ENCODE results near the gene NEURL1B. TPM values are rescaled to one million over a fixed set of nuclear protein-coding genes. Genes with fewer than 3 reads are reported as not detected.
"Not testable (repeated sequence)": the region's sequence is repeated elsewhere in the genome, so short reads cannot be mapped to it uniquely, and the experiment has no call there.

The NEURL1B gene
- total and polyA plus RNA-seq, 8 donors = 2.8 to 7.8 (median 3.9) TPM

GRCh38 chr5:172597755-172598155, 43.3 kb upstream of the NEURL1B start:
- WGBS, 2 donors = 83 to 87% methylated on average over 14 of the region's 14 CpGs
- Histone ChIP-seq H3K36me3 (no peaks in the 10 kb centered on the region), H3K27ac (no peak overlapping the region), H3K27me3 (no peaks in the 10 kb centered on the region), H3K4me1 (no peaks in the 10 kb centered on the region), H3K4me3 (no peak overlapping the region), H3K9me3 (no peaks in the 10 kb centered on the region)
- intact Hi-C loops (cut with DNase I) = no loop called here
- no peak for ATAC-seq
- no peak for FAIRE-seq
- no peak for DNase-seq
- TF ChIP-seq, protein P1, sequence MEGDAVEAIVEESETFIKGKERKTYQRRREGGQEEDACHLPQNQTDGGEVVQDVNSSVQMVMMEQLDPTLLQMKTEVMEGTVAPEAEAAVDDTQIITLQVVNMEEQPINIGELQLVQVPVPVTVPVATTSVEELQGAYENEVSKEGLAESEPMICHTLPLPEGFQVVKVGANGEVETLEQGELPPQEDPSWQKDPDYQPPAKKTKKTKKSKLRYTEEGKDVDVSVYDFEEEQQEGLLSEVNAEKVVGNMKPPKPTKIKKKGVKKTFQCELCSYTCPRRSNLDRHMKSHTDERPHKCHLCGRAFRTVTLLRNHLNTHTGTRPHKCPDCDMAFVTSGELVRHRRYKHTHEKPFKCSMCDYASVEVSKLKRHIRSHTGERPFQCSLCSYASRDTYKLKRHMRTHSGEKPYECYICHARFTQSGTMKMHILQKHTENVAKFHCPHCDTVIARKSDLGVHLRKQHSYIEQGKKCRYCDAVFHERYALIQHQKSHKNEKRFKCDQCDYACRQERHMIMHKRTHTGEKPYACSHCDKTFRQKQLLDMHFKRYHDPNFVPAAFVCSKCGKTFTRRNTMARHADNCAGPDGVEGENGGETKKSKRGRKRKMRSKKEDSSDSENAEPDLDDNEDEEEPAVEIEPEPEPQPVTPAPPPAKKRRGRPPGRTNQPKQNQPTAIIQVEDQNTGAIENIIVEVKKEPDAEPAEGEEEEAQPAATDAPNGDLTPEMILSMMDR (IDR thresholded peaks at IDR 0.05) = no peak

- ATAC-seq (no peak), FAIRE-seq (no peak), DNase-seq (no peak)
- Histone ChIP-seq H3K36me3 (no peaks in the 10 kb centered on the region), H3K27ac (no peak overlapping the region), H3K4me1 (no peaks in the 10 kb centered on the region), H3K27me3 (no peaks in the 10 kb centered on the region), H3K4me3 (no peak overlapping the region), H3K9me3 (no peaks in the 10 kb centered on the region)
- WGBS, 2 donors = 61 to 63% methylated on average over 18 of the region's 18 CpGs
- TF ChIP-seq, protein P1 (IDR thresholded peaks at IDR 0.05) = no peak
- intact Hi-C loops (cut with DNase I) = no loop called here
These were observed 42.5 kb upstream of the NEURL1B start for GRCh38 chr5:172598251-172599203.

- no peaks in the 10 kb centered on the region for H3K9me3 ChIP-seq
- intact Hi-C loops (cut with DNase I) = no loop called here
- TF ChIP-seq, protein P1 (IDR thresholded peaks at IDR 0.05) = no peak
- 88 to 92% methylated on average over 3 of the region's 3 CpGs for WGBS, 2 donors
- no peaks in the 10 kb centered on the region for H3K36me3 ChIP-seq
- ATAC-seq (no peak), DNase-seq (no peak), FAIRE-seq (no peak)
- no peaks in the 10 kb centered on the region for H3K4me1 ChIP-seq
- no peak overlapping the region for H3K27ac ChIP-seq
- H3K27me3 ChIP-seq = no peaks in the 10 kb centered on the region
- no peak overlapping the region for H3K4me3 ChIP-seq
These were observed 41.9 kb upstream of the NEURL1B start for GRCh38 chr5:172599204-172599567.

GRCh38 chr5:172600571-172600970, 40.5 kb upstream of the NEURL1B start:
- FAIRE-seq (no peak), DNase-seq (no peak), ATAC-seq (no peak)
- intact Hi-C loops (cut with DNase I) = no loop called here
- 81 to 95% methylated on average over 3 of the region's 3 CpGs for WGBS, 2 donors
- H3K9me3 ChIP-seq = no peaks in the 10 kb centered on the region
- H3K4me1 ChIP-seq = no peaks in the 10 kb centered on the region
- no peaks in the 10 kb centered on the region for H3K27me3 ChIP-seq
- no peak overlapping the region for H3K4me3 ChIP-seq
- TF ChIP-seq, protein P1 (IDR thresholded peaks at IDR 0.05) = no peak
- no peak overlapping the region for H3K27ac ChIP-seq
- H3K36me3 ChIP-seq = no peaks in the 10 kb centered on the region

DNA sequence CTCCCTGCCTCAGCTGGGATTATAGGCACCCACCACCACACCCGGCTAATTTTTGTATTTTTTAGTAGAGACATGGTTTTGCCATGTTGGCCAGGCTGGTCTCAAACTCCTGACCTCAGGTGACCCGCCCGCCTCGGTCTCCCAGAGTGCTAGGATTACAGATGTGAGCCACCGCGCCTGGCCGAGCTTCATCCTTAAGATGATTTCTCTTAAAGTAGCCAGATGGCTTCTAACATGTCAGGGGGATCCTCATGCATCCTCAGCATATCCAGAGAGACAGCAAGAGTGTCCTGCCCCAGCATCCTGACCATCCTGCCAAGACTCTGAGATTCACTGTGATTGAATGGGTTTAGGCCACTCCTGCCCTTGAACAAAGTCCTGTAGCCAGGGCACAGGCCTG, 39.5 kb upstream of the NEURL1B start:
- FAIRE-seq; DNase-seq; H3K4me3 ChIP-seq; H3K27ac ChIP-seq; intact Hi-C loops (cut with DNase I); H3K27me3 ChIP-seq; ATAC-seq; H3K36me3 ChIP-seq; H3K4me1 ChIP-seq; H3K9me3 ChIP-seq: not testable (repeated sequence)
- 95 to 98% methylated on average over 7 of the region's 7 CpGs for WGBS, 2 donors

Data from pancreas (tissue), 10 donors.